ENCODE data around the gene FBXO36.

DNA sequence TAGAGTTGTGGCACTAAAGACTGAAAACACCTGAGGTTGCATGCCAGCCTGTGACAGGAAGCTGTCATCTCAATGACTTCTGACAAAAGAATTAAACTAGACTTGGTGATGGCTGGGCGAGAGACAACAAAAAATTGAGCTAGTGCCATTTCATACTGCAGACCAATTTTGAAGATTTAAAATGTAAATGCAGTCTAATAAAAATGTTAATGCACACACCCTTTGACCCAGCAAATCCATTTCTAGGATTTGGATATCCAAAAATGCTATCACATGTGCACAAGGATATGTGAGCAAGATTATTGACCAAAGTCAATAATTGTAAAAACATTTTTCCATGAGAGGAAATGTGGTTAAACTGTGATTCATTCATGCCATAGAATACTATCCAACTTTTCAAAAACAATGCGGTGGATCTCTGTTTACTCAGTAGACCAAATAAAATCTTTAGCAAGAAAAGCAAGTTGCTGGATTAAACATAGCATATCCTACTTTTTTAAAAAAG lies 5.6 kb downstream of the FBXO36 start:
- TF ChIP-seq, protein P1, sequence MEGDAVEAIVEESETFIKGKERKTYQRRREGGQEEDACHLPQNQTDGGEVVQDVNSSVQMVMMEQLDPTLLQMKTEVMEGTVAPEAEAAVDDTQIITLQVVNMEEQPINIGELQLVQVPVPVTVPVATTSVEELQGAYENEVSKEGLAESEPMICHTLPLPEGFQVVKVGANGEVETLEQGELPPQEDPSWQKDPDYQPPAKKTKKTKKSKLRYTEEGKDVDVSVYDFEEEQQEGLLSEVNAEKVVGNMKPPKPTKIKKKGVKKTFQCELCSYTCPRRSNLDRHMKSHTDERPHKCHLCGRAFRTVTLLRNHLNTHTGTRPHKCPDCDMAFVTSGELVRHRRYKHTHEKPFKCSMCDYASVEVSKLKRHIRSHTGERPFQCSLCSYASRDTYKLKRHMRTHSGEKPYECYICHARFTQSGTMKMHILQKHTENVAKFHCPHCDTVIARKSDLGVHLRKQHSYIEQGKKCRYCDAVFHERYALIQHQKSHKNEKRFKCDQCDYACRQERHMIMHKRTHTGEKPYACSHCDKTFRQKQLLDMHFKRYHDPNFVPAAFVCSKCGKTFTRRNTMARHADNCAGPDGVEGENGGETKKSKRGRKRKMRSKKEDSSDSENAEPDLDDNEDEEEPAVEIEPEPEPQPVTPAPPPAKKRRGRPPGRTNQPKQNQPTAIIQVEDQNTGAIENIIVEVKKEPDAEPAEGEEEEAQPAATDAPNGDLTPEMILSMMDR (conservative IDR thresholded peaks at IDR 0.05; ENCODE audit: low read depth, low read length), result no peak
- TF ChIP-seq EZH2 (IDR thresholded peaks at IDR 0.05; ENCODE audit: low read length, unreplicated experiment), result no peak

Measured in PC-3 (cell line).